Mesenchymal stem cell (in vitro differentiated cells and primary cell): ENCODE measurements around the gene CHORDC1.

ENCODE experiments used
- DNase-seq: peaks from one replicate; pipeline ENCODE4 v3.0.0-alpha.2; 2013
- H2AFZ ChIP-seq: one replicate; pipeline ENCODE4 v1.6.1; 2013; ENCODE audit warnings: low read depth, mild to moderate bottlenecking, control low read depth, inconsistent platforms, low read length, moderate library complexity
- H2AK5ac ChIP-seq: 2 replicates; pipeline ENCODE4 v1.6.1; 2013; ENCODE audit warnings: low read length, moderate library complexity, mild to moderate bottlenecking, inconsistent platforms; ENCODE audit not compliant: severe bottlenecking
- H2BK120ac ChIP-seq: one replicate; pipeline ENCODE4 v1.6.1; 2013; ENCODE audit warnings: low read depth, mild to moderate bottlenecking, inconsistent platforms, low read length, moderate library complexity
- H2BK12ac ChIP-seq, 2 experiments: one replicate each; pipeline ENCODE4 v1.6.1; 2013; ENCODE audit warnings: inconsistent platforms in 2 of 2, low read length in 2 of 2, mild to moderate bottlenecking in 2 of 2, moderate library complexity in 2 of 2, control low read depth in 1 of 2
- H2BK15ac ChIP-seq: one replicate; pipeline ENCODE4 v1.6.1; 2013; ENCODE audit warnings: mild to moderate bottlenecking, low read depth, inconsistent platforms; ENCODE audit not compliant: poor library complexity, severe bottlenecking
- H2BK5ac ChIP-seq: 2 replicates; pipeline ENCODE4 v1.6.1; 2013; ENCODE audit warnings: low read depth, mild to moderate bottlenecking, low read length, control low read depth, inconsistent platforms; ENCODE audit not compliant: poor library complexity, severe bottlenecking
- H3K14ac ChIP-seq, 2 experiments: one replicate each; pipeline ENCODE4 v1.6.1; 2013; ENCODE audit warnings: inconsistent platforms in 2 of 2, low read length in 2 of 2, control low read depth in 1 of 2, mild to moderate bottlenecking in 1 of 2, moderate library complexity in 1 of 2
- H3K18ac ChIP-seq, 2 experiments: one replicate each; pipeline ENCODE4 v1.6.1; 2013; ENCODE audit warnings: inconsistent platforms in 2 of 2, low read length in 2 of 2, control low read depth in 1 of 2, low read depth in 1 of 2, mild to moderate bottlenecking in 1 of 2
- H3K23ac ChIP-seq, 2 experiments: one replicate each; pipeline ENCODE4 v1.6.1; 2013; ENCODE audit warnings: inconsistent platforms in 2 of 2, low read length in 2 of 2, mild to moderate bottlenecking in 2 of 2, moderate library complexity in 2 of 2, control low read depth in 1 of 2
- H3K27ac ChIP-seq: 2 replicates; pipeline ENCODE4 v1.5.1; 2013; ENCODE audit warnings: mild to moderate bottlenecking, moderate library complexity, low read length, control low read depth, inconsistent platforms; ENCODE audit not compliant: poor library complexity, severe bottlenecking
- H3K27me3 ChIP-seq, 2 experiments: 2 replicates each; pipeline versions ENCODE4 v1.6.1 to v1.7.0; 2013; ENCODE audit warnings: low read length in 2 of 2, mild to moderate bottlenecking in 2 of 2, moderate library complexity in 2 of 2, control low read depth in 1 of 2, inconsistent platforms in 1 of 2; ENCODE audit not compliant: control insufficient read depth in 1 of 2, insufficient read depth in 1 of 2
- H3K36me3 ChIP-seq, 2 experiments: 2 replicates each; pipeline versions ENCODE4 v1.6.1 to v1.7.0; 2013; ENCODE audit warnings: low read length in 2 of 2, control low read depth in 1 of 2, inconsistent platforms in 1 of 2, low read depth in 1 of 2, mild to moderate bottlenecking in 1 of 2; ENCODE audit not compliant: insufficient read depth in 2 of 2, control insufficient read depth in 1 of 2
- H3K4ac ChIP-seq, 2 experiments: one replicate each; pipeline ENCODE4 v1.6.1; 2013; ENCODE audit warnings: inconsistent platforms in 2 of 2, low read length in 2 of 2, mild to moderate bottlenecking in 2 of 2, moderate library complexity in 2 of 2, control low read depth in 1 of 2, low read depth in 1 of 2
- H3K4me1 ChIP-seq: 2 replicates; pipeline ENCODE4 v1.6.1; 2013; ENCODE audit warnings: low read depth, low read length, control low read depth; ENCODE audit not compliant: control insufficient read depth, insufficient read depth
- H3K4me2 ChIP-seq: 2 replicates; pipeline ENCODE4 v1.6.1; 2013; ENCODE audit warnings: low read length, mild to moderate bottlenecking, inconsistent platforms; ENCODE audit not compliant: poor library complexity, severe bottlenecking
- H3K4me3 ChIP-seq, 2 experiments: 2 replicates each; pipeline versions ENCODE4 v1.5.1 to v1.7.0; 2013; ENCODE audit warnings: low read length in 2 of 2, mild to moderate bottlenecking in 2 of 2, control low read depth in 1 of 2, low read depth in 1 of 2; ENCODE audit not compliant: insufficient read depth in 1 of 2
- H3K79me1 ChIP-seq: replicated peaks from 2 replicates; pipeline ENCODE4 v1.6.1; 2013; ENCODE audit warnings: mild to moderate bottlenecking, control low read depth, low read length, inconsistent platforms; ENCODE audit not compliant: poor library complexity, severe bottlenecking
- H3K9ac ChIP-seq: 2 replicates; pipeline ENCODE4 v1.7.0; 2013; ENCODE audit warnings: mild to moderate bottlenecking, low read length, moderate library complexity
- H3K9me3 ChIP-seq: 2 replicates; pipeline ENCODE4 v1.7.0; 2013; ENCODE audit warnings: mild to moderate bottlenecking, low read length; ENCODE audit not compliant: control insufficient read depth
- H4K8ac ChIP-seq: one replicate; pipeline ENCODE4 v1.6.1; 2013; ENCODE audit warnings: inconsistent platforms, mild to moderate bottlenecking, low read length, moderate library complexity
- H4K91ac ChIP-seq: one replicate; pipeline ENCODE4 v1.6.1; 2013; ENCODE audit warnings: mild to moderate bottlenecking, low read length, inconsistent platforms
- WGBS: methylation state at CpG from one replicate; pipeline ENCODE4 v1.1.7; 2013; ENCODE audit warnings: mixed read lengths; 5-methylcytosine and 5-hydroxymethylcytosine counted together

Gene CHORDC1

GRCh38 chr11:90252053-90252452, 29.2 kb upstream of the CHORDC1 start:
- H3K18ac ChIP-seq: no peak overlapping the region
- no peak overlapping the region for H3K9ac ChIP-seq
- 93% methylated on average over 3 of the region's 3 CpGs for WGBS
- no peak overlapping the region for H2BK15ac ChIP-seq
- no peak overlapping the region for H2BK12ac ChIP-seq
- H3K23ac ChIP-seq: no peak overlapping the region
- H3K4me1 ChIP-seq: no peaks in the 10 kb centered on the region
- no peak overlapping the region for H3K4me3 ChIP-seq
- no peak overlapping the region for H2BK5ac ChIP-seq
- no peak overlapping the region for H2AK5ac ChIP-seq
- DNase-seq: no peak
- H3K79me1 ChIP-seq: no peaks in the 10 kb centered on the region
- no peak overlapping the region for H4K8ac ChIP-seq
- H3K4me2 ChIP-seq: no peak overlapping the region
- H4K91ac ChIP-seq: no peak overlapping the region
- H3K14ac ChIP-seq: no peak overlapping the region
- H3K9me3 ChIP-seq: peaks cover 4% of the 10 kb centered on the region
- H3K27ac ChIP-seq: no peak overlapping the region
- H2BK120ac ChIP-seq: no peak overlapping the region
- H3K36me3 ChIP-seq: no peaks in the 10 kb centered on the region
- no peak overlapping the region for H2AFZ ChIP-seq
- H3K4ac ChIP-seq: no peak overlapping the region
- H3K27me3 ChIP-seq: no peaks in the 10 kb centered on the region

- no peak overlapping the region for H2BK15ac ChIP-seq
- H3K4ac ChIP-seq: no peak overlapping the region
- no peak overlapping the region for H2AFZ ChIP-seq
- H3K4me1 ChIP-seq: no peaks in the 10 kb centered on the region
- no peaks in the 10 kb centered on the region for H3K36me3 ChIP-seq
- no peak overlapping the region for H2BK120ac ChIP-seq
- no peaks in the 10 kb centered on the region for H3K27me3 ChIP-seq
- no peak overlapping the region for H2BK5ac ChIP-seq
- no peak overlapping the region for H4K8ac ChIP-seq
- no peak overlapping the region for H2BK12ac ChIP-seq
- no peak overlapping the region for H3K23ac ChIP-seq
- H3K14ac ChIP-seq: no peak overlapping the region
- H3K4me2 ChIP-seq: no peak overlapping the region
- H3K79me1 ChIP-seq: no peaks in the 10 kb centered on the region
- H3K9ac ChIP-seq: no peak overlapping the region
- no peak overlapping the region for H3K18ac ChIP-seq
- no peak for DNase-seq
- H3K9me3 ChIP-seq: peaks cover 4% of the 10 kb centered on the region
- H3K27ac ChIP-seq: no peak overlapping the region
- no peak overlapping the region for H2AK5ac ChIP-seq
- no peak overlapping the region for H3K4me3 ChIP-seq
- 67% methylated on average over 2 of the region's 2 CpGs for WGBS
- H4K91ac ChIP-seq: no peak overlapping the region
Observed at GRCh38 chr11:90251599-90251998, 28.8 kb upstream of the CHORDC1 start.

- H2BK12ac ChIP-seq: no peak overlapping the region
- H3K14ac ChIP-seq: no peak overlapping the region
- no peak overlapping the region for H3K9ac ChIP-seq
- no peaks in the 10 kb centered on the region for H3K27me3 ChIP-seq
- H2BK5ac ChIP-seq: no peak overlapping the region
- H2AFZ ChIP-seq: no peak overlapping the region
- H3K18ac ChIP-seq: no peak overlapping the region
- H2AK5ac ChIP-seq: no peak overlapping the region
- H3K36me3 ChIP-seq: no peaks in the 10 kb centered on the region
- no peak overlapping the region for H2BK15ac ChIP-seq
- H3K9me3 ChIP-seq: peaks cover 4% of the 10 kb centered on the region
- H3K4me2 ChIP-seq: no peak overlapping the region
- H3K23ac ChIP-seq: no peak overlapping the region
- no peak overlapping the region for H4K8ac ChIP-seq
- WGBS: 74% methylated on average over 7 of the region's 8 CpGs
- H2BK120ac ChIP-seq: no peak overlapping the region
- no peaks in the 10 kb centered on the region for H3K79me1 ChIP-seq
- DNase-seq: no peak
- H3K27ac ChIP-seq: no peak overlapping the region
- no peak overlapping the region for H4K91ac ChIP-seq
- no peak overlapping the region for H3K4me3 ChIP-seq
- no peaks in the 10 kb centered on the region for H3K4me1 ChIP-seq
- H3K4ac ChIP-seq: no peak overlapping the region
Observed at GRCh38 chr11:90250970-90251369, 28.1 kb upstream of the CHORDC1 start.

GRCh38 chr11:90246468-90246867, 23.6 kb upstream of the CHORDC1 start:
- no peak overlapping the region for H3K14ac ChIP-seq
- H2BK5ac ChIP-seq: no peak overlapping the region
- no peak overlapping the region for H3K4ac ChIP-seq
- no peaks in the 10 kb centered on the region for H3K27me3 ChIP-seq
- H3K4me2 ChIP-seq: no peak overlapping the region
- no peak overlapping the region for H2AK5ac ChIP-seq
- H3K9me3 ChIP-seq: no peaks in the 10 kb centered on the region
- no CpG with 5 or more reads among the region's 1 CpG for WGBS
- H2AFZ ChIP-seq: no peak overlapping the region
- no peaks in the 10 kb centered on the region for H3K4me1 ChIP-seq
- H3K18ac ChIP-seq: no peak overlapping the region
- H3K36me3 ChIP-seq: no peaks in the 10 kb centered on the region
- no peak overlapping the region for H2BK15ac ChIP-seq
- no peak overlapping the region for H3K23ac ChIP-seq
- H4K8ac ChIP-seq: no peak overlapping the region
- H3K4me3 ChIP-seq: no peak overlapping the region
- no peak overlapping the region for H3K9ac ChIP-seq
- no peak overlapping the region for H3K27ac ChIP-seq
- no peak overlapping the region for H4K91ac ChIP-seq
- H2BK12ac ChIP-seq: no peak overlapping the region
- no peaks in the 10 kb centered on the region for H3K79me1 ChIP-seq
- no peak for DNase-seq
- no peak overlapping the region for H2BK120ac ChIP-seq
